NCI-H1105 (cell line): ENCODE measurements around the gene PPIL4.

Experiments used
- DNase-seq: peaks from one replicate; lab custom pipeline; 2025; lab: John Stamatoyannopoulos, UW

The PPIL4 gene, protein sequence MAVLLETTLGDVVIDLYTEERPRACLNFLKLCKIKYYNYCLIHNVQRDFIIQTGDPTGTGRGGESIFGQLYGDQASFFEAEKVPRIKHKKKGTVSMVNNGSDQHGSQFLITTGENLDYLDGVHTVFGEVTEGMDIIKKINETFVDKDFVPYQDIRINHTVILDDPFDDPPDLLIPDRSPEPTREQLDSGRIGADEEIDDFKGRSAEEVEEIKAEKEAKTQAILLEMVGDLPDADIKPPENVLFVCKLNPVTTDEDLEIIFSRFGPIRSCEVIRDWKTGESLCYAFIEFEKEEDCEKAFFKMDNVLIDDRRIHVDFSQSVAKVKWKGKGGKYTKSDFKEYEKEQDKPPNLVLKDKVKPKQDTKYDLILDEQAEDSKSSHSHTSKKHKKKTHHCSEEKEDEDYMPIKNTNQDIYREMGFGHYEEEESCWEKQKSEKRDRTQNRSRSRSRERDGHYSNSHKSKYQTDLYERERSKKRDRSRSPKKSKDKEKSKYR

DNA sequence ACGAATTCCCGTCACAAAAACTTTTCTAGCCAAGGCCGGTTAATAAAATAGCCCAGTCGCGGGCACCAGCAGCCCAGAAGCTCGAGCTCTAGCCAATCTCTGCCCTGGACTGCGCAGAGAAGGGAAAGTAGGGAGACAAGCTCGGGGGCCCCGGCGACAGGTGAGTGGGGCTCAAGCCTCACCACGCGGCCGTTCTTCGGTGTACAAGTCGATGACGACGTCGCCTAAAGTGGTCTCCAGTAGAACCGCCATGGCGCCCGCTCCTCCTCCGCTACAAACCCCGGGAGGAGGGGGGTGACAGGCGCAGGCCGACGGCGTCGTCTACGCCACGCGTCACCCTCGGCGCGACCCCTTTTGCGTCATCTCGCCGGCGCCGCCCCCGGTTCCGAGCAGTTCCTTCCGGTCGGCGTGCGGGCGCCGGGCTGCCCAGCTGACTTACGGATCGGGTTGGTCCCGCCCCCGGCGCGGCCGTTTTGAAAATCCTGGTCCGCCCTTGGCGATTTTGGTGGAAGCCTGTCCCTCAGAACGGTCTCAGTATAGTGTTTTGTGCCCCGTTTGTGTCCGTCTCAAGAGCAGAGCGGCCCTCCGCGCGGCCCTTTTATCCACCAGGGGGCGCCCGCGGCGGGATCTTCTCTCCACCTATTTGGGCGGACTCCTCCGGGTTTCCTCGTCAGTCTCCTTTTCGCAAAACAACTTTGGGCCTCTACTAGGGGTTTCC, at the start of gene PPIL4:
PPIL4 (minus strand) TSS at position 290 of the 718 bp plus-strand sequence; CDS start at position 252, 38 bp downstream.
- DNase-seq, result peak; percentile 93

DNA sequence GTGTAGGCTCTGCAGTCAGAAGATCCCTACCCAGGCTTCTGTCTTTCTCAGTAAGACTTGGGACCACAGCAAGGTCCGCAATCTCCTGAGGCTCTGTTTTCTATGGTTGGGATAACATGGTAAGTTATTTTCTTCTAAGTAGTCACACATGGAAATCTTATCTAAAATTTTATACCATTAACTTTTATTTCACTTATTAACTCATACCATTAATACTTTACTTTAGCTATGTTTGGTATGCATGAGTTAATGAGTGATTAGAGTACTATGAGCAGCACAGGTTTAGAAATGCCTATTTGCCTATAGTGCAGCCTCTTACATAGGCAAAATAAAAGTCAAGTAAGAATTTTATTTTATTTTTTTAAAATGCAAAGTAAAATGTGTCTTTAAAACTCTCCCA, 47.6 kb upstream of the PPIL4 start:
- no peak for DNase-seq

DNA sequence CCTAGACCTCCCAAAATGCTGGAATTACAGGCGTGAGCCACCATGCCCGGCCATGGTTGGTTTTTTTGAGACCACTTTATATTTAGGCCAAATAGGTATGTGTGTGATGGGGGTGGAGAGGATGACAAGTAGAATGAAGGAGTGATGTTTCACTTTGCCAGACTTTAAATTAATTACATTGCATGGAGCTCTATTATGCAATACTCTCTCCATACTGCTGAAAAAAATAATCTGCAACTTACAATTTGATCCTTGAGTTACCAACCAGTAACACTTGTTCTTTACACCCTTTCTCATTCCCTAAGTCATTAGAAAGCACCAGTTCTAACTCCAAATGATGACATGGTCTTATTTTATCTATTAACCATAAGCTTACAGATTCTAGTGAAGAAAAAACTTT, 47.1 kb upstream of the PPIL4 start:
- DNase-seq, result no peak

DNA sequence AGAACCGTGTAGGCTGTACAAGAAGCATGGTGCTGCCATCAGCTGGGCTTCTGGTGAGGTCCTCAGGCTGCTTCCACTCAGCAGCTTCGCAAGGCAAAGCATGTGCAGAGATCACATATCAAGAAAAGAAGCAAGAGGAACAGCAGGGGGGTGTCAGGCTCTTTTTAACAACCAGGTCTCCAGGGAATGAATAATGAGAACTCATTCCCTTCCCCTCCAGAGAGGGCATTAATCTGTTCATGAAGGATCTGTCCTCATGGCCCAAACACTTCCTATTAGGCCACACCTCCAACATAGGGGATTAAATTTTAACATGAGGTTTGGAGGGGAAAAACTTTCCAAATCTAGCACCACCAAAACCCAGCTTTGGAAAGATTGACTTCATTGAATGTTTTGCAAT, 40.3 kb upstream of the PPIL4 start:
- DNase-seq, result no peak

DNA sequence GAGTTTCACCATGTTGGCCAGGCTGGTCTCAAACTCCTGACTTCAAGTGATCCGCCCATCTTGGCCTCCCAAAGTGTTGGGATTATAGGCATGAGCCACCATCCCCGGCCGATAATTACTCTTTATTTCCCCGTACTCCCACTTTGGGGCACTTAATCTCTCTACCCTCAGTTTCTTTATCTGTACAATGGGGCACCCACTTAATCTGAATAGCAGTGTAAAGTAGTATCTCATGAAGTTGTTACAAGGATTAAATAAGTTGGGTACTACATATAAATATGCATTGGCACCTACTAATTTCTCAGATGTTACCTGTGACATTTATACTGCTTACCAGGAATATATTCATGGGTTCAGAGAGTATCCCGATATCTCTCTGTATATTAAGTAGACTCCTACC, 35.5 kb upstream of the PPIL4 start:
- DNase-seq, result no peak

DNA sequence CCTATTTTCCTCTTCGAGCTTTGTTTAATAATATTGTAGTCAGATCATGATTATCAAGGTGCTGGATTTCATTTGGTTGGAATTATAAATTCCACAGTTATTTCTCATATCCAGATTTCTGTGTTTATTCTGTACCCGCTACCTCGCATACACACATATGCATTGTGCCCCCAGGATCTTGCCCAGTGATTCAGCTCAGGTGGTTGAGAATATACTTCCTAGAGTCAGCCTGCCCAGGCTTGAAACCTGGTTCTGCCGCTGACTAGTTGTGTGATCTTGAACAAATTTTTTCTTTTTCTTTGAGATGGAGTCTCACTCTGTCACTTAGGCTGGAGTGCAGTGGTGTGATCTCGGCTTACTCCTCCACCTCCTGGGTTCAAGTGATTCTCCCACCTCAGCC, 35.0 kb upstream of the PPIL4 start:
- DNase-seq, result no peak

DNA sequence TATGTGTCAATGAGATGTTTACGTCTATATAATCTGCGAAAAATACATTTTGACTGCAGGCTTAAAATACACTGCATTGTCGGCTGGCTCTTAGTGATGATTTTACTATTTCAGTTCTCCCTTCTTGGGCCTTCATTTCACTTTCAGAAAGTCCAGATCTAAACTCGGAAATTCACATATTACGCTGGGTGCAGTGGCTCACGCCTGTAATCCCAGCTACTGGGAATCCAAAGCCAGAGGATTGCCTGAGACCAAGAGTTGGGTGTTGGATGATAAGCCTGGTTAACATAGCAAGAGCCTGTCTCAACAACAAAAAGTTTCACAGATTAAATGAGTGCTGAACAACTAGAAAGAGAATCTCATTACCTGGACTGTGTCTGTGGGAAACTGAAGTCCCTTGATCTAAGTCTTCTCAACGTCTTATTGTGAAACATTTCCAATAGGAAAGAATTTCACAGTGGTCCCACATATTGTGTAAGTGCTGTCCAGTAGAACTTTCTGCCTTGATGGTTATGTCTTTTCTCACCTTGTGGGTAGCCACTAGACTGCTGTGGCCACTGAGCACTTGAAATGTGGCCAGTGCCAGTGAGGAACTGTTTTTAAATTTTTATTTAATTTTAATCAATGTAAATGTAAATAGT, 22.2 kb upstream of the PPIL4 start:
- no peak for DNase-seq

DNA sequence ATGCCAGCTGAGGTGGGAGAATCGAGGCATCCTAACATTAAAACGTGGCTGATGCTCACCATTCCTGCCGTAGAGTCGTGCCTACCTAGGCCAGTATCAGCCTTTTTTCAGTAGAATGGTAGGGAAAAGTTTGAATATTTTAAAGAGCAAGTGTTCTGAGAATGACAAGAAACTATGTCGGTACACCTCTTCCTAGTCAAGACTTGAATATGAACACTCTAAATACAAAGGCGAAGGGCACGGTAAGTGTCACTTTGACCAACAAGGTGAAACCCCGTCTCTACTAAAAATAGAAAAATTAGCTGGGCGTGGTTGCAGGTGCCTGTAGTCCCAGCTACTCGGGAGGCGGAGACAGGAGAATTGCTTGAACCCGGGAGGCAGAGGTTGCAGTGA, 21.3 kb upstream of the PPIL4 start:
- DNase-seq, result no peak

DNA sequence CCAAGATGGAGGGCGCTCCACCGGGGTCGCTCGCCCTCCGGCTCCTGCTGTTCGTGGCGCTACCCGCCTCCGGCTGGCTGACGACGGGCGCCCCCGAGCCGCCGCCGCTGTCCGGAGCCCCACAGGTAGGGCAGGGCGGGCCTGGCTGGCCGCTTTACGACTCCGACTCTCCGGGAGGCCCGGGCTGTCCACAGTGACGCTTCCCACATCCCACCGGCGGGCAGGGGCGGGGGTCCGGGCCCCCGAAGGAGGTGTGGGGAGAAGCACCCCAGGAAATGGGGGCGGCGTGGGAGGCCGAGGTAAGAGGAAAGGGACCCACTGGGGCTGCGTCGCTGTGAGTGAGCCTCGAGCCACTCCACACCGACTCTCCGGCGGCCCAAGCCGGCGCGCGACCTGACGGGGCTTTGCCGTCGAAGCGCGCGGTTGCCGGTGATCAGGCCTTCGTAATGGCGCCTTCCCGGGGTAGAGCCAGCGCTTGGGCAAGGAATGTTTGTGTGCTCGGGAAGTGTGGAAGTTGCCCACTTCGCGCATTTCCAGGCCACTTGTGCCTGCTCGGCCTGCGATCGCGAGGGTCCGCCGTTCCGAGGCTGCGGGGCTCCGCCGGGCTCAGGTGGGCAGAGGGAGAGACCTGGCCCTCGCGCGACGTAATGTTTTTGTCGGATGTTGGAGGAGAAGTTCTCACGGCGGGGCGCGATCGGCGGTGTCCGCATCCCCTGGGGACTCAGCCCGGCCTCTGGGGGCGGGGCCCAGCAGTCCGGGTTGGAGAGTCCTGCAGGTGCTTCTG, 20.8 kb upstream of the PPIL4 start:
- peak; percentile 65 for DNase-seq

DNA sequence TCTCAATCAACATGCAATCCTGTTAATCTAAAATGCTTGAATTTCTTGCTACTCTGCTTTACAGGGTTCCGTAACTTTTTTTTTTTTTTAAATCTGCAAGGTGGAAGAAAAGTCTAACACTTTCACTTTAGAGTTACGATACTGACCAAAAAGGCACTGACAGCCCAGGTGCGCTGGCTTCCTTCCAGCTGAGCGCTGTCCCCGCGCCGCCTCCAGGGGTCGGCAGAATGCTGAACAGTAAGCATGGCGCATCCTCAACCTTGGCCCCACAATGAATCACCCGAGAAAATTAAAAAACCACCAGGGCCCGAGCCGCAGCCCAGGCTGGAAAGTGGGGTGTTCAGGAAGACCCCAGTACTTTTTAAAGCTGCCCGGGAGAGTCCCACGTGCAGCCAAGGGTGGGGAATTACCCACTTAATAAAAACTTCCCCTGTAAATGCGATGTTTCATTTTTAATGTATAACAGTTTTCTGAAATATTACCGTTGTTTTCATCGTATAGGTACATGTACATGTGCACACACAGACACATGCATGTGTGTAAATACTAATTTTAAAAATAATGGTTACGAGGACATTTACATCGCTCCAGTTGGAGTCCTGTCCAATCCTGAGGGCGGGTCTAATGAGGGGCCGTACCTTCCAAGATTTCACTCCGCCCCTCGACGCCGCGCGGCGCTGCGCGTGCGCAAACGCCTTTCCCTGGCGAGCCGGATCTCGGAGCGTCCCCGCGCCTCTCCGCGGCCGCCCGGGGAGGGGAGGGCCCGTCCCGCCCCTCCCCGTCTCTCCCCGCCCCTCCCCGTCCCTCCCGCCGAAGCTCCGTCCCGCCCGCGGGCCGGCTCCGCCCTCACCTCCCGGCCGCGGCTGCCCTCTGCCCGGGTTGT, 19.9 kb upstream of the PPIL4 start, which contains the start of gene GINM1:
GINM1 (plus strand) TSS at position 849 of the 883 bp plus-strand sequence. CDS start 40 bp downstream, outside the sequence.
- DNase-seq, result peak; percentile 89

DNA sequence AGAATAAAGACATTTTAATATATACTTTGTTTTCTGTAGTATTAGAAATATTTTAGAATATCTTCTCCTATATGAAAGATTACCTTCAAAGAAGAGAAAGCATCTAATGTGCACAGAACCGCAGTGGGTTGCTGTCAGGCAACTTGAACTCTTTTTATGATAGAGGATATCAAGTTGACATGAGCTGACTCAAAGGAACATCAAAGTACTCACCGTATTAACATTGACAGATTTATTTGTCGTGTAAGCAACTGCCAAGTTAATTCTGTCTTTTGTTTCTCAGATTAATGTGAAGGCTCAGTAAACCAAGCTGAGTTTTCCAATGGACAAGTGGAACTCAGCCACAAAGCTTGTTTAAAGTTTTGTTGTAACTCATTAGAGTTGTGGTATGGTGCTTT, 18.1 kb upstream of the PPIL4 start:
- DNase-seq, result no peak

DNA sequence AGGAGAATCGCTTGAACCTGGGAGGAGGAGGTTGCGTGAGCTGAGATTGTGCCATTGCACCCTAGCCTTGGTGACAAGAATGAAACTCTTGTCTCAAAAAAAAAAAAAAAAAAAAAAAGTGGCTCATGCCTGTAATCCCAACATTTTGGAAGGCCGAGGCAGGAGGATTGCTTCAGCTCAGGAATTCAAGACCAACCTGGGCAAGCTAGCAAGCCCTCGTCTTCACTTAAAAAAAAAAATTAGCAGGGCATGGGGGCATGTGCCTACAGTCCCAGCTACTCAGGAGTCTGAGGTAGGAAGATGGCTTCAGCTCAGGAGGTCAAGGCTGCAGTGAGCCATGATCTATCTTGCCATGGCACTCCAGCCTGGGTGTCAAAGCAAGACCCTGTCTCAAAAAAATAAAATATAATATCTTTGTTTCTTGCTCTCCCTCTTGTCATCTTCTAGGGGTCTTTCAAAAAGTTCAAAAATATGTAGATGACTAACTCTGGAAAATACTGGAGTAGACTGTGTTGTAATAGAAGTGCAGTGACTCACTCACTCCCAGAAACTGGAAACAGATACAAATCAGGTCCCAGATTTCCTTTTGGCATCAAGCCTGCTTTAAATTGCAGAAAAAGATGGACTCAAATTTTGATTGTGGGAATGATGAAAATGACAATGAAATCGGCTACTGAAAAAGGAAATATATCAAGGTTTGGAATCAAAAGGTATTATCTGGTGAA, 17.5 kb upstream of the PPIL4 start:
- no peak for DNase-seq

DNA sequence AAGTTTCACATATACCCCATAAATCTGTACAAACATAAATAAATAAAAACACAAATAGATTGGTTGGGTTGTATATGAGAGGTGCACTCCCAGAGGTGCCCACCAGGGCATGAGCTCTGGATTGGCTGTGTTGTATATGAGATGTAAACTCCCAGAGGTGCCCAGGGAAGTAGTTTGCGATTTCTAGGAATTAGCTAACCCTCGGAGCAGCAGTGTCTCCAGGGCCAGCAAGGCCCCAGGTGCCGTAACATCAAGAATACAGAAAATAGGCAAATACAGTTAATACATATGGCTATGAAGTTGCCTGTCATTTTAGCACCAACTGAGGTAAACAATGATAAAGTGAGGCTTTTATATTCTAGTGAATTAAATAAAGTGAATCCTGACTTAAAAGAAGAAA, 14.9 kb upstream of the PPIL4 start:
- no peak for DNase-seq

DNA sequence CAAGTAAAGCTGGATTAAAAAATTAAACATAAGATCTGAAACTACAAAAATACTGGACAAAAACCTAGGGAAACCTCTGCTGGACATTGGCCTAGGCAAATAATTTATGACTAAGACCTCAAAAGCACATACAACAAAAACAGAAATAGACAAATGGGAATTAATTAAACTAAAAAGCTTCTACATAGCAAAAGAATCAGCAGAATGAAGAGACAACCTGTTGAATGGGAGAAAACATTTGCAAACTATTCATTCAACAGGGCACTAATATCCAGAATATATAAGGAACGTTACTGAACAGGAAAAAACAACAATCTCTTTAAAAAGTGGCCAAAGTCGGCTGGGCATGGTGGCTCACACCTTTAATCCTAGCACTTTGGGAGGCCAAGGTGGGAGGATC, 13.5 kb upstream of the PPIL4 start:
- DNase-seq, result no peak

DNA sequence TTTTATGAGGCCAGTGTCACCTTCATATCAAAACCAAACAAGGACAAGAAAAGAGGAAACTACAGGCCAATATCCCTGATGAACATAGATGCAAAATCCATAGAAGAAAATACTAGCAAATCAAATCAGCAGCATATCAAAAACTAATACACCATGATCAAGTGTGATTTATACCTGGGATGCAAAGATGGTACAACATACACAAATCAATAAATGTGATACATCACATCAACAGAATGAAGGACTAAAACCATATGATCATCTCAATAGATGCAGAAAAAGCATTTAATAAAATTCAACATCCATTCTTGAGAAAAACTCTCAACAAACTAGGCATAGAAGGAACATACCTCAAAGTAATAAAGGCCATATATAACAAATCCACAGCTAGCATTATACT, 12.2 kb upstream of the PPIL4 start:
- DNase-seq, result no peak

DNA sequence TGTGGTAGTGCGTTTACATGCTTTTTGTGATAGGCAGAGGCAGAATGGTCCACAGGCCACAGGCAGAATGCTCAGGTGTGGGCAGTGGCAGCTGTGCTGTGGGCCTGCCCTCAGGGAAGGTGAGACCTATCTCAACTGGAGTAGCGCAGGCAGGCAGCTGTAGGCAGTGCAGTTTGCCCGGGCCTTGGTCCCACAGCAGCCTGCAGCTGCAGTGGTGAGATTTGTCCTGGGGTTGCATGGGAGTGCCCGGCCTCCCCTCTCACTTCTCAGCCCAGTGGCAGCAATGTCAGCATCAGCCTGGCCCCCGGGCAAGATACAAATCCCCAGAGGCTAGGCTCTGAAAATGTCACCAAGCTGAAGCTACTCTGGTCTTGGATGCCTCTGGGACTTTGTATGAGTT, 6.1 kb upstream of the PPIL4 start:
- no peak for DNase-seq

DNA sequence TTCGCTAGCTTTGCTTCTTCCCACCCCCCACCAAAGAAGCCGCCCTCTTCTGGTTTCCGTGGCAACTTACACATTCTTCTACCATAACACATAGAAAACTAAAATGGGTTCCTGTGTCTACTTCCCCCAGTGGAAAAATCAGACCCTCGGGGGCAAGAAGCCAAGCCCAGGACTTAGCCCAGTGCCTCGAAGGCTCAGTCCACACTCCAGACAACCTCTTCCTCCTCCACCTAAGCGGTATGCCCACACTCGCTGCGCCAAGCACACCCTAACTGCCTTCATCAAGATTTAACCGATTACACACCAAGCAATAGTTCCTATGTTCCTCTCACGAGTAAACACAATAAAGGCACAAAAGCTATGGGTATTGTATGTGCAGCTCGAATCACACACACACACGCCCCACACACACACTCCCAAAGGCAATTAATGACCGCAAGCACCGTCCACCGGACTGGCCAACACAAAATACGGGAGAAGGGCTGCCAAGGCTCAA, 537 bp downstream of the PPIL4 start:
- DNase-seq, result no peak

DNA sequence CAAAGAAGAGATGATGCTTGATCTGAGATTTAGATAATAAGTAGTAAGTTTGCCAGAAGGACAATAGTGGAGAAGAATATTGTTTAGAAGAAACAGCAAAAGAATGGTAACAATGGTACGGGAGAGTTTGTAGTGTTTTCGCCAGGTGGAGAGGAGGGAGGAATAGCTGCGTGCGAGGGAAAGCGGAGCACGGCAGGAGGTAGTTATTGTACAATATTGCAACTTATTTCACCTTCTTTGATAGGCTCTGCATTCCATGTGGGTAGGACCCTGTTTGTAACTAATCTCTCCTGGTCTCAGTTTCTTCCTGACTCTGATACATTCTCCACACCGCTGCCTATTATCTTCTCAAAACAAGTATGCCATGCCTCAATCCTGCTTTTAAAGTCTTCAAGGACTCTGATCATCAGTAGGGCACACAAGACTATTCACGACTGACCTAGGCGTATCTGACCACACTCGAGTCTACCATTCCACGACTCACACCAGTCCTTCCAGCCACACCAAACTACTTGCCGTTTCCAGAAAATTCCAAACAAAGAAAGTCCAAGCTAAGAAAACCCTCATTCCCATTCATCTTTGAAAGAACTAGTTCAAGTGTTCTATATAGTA, 1.1 kb downstream of the PPIL4 start:
- no peak for DNase-seq

DNA sequence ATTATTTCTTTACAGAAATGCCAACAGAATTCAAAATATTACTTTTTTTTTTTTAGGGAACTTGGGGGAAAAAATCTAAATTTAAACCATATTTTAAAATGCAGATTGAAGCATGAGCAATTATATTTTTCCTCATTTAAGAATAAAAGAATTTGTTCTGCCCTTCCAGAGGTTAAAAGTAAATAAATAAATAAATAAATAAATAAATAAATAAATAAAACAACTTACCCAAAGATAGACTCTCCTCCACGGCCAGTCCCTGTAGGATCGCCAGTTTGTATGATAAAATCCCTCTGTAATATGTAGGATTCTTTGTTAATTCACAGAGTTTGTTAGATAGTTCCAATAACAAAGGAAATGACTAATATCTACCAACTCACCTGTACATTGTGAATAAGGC, 4.7 kb downstream of the PPIL4 start:
- DNase-seq, result no peak

DNA sequence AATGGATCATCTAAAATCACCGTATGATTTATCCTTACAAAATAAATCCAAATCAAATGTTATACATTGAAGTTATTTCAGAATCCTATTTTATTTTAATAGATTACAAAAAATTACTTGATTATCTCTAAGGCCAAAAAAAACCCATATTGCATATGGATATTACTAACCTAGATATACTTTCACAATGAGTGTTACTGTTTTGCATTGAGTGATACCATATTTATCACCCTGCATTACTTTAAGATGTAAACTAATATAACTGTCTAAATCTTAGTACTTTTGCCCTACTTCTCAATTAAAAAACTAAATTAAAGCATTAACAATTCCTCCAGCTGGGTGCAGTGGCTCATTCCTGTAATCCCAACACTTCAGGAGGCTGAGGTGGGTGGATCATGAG, 11.1 kb downstream of the PPIL4 start:
- no peak for DNase-seq
